NCI-H2107 treated with DMSO at 0.1 percent for 48 hours (cell line): ENCODE results near the gene ASB3.
"Not testable (repeated sequence)": the region's sequence is repeated elsewhere in the genome, so short reads cannot be mapped to it uniquely, and the experiment has no call there.

ENCODE experiments used
- DNase-seq: peaks from one replicate; lab custom pipeline; 2025; ENCODE audit not compliant: unreplicated experiment; lab: John Stamatoyannopoulos, UW

ASB3 gene

DNA sequence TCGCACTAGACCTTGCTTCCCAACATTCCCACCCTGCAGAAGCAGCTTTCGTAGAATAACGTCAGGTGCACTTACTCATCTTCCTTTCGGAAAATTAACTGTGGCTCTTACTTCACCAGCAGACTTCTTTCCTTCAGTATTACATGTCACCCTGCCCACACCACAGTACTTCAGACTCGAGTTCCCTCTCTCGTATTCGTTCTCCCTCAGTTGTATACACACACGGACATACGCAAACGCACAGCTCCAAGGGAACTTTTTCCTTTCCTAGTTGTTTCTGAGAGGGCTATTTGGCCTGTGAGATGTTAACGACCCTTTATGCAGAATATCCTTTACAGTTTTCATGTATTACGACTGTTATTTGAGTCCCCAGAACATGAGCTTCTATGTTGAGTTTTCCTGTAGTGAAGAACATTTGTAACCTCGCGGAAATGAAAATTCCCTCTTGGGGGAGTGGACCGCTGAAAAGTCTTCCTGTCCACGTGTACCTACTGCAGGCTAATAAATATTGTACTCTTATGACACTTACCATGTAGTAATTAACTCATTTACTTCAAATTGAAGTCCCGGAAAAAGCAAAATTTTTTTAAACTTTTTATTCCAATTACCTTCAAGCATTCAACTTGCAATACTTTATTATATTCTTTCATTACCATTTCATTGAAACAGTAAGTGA lies 999 bp upstream of the ASB3 start:
- DNase-seq, result no peak

DNA sequence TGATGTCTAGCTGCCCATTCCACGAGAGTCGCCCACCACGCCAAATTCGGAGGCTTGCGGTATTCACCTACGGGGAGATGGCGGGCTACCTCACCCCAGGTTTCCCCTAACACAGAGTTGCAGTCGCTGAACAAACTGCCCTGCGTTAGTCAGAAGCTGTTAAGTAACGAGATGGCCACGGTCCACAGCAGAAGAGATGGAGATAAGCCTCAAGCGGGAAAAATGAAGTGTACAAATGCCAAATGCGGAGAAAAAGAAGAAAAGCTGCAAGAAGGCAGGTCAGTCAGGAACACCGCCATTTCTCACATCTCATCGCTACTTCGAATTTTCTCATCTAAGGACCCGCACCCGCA lies 425 bp downstream of the ASB3 start:
- DNase-seq, result peak; percentile 54

DNA sequence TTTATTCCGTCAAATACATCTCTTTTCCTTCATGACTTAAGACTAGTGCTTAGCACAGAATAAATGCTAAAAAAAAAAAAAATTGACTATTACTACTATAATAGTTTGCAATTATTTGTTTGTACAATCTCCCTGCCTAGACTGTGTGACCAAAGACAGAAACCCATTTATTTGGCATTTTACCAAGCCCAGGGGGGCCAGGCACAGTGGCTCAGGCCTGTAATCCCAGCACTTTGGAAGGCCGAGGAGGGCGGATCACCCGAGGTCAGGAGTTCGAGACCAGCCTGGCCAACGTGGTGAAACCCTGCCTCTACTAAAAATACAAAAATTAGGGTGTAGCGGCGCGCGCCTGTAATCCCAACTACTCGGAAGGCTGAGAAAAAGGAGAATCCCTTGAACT lies 1.4 kb downstream of the ASB3 start:
- no peak for DNase-seq

DNA sequence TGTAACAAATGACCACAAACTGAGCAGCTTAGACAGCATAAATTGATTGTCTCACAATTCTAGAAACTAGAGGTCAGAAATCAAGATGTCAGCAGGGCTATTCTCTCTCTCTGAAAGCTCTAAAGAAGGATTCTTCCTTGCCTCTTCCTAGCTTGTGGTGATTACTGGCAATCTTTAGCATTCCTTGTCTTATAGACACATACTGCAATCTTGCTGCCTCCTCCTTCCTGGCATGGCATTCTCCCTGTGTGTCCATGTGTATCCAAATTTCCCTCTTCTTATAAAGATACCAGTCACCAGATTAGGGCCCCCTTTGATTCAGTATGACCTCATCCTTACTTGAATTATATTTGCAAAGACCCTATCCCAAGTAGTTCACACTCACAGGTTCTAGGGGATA lies 2.3 kb downstream of the ASB3 start:
- DNase-seq, result no peak

DNA sequence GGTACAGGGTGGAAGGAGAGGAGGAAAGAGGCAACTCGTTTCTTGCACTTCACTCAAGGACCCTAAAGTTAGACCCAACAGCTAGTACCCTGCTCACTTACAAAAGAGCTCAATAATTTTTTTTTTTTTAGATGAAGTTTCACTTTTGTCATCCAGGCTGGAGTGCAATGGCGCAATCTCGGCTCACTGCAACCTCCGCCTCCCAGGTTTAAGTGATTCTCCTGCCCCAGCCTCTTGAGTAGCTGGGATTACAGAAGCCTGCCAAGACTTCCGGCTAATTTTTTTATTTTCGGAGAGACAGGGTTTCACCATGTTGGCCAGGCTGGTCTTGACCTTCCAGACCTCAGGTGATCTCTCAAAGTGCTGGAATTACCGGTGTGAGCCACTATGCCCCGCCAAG lies 4.1 kb downstream of the ASB3 start:
- no peak for DNase-seq

DNA sequence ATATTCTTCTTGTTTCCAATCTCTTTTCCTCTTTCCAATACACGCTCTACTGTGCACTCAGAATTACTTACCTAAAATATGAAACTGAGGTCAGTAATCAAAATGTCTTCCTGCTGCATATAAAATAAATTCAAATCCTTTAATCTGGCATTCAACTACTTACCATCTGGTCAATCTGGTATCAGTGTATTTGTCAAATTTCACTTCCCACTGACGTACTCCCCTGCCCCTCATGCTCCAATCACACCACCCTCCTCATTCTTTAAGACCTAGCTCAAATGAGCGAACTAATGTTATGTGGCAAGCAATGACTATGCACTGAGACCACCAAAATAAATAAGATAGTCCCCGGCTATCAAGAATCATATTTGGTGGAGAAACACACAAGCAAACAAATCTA lies 6.7 kb downstream of the ASB3 start:
- no peak for DNase-seq

DNA sequence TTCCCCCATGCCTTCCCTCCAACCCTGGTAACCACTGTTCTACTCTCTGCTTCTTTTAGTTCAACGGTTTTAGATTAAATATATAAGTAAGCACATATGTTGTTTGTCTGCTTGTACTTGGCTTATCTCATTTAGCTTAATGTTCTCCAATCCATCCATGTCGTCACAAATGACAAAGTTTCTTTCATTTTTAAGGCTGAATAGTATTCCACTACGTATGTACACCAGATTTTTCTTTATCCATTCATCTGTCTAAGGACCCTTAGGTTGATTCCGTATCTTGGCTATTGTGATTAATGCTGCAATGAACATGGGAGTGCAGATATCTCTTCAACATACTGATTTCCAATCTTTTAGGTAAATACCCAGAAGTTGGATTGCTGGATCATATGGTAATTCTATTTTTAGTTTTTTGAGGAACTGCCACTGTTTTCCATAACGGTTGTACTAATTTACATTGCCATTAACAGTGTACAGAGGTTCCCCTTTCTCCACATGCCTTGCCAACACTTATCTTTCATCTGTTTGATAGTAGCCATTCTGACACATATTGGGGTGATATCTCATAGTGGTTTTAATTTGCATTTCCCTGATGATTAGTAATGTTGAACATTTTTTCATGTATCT lies 8.1 kb downstream of the ASB3 start:
- no peak for DNase-seq

DNA sequence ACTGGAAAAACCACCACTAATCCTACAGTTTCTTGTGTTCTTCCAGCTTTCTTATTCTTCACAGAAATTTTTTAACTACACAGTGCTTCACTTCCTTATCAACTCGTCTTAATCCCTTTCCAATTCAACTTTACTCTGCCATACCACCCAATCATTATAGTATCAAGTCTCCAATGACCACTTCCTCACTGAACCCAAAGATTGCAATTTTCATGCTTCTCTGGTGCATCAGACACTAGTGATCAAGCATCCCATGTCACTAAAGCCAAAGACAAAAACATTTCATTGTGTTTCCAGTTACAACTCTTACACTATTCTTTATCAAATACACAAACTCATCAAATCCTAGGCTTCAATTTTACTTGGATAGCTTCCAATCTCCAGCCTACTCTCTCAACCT lies 9.6 kb downstream of the ASB3 start:
- DNase-seq, result no peak

DNA sequence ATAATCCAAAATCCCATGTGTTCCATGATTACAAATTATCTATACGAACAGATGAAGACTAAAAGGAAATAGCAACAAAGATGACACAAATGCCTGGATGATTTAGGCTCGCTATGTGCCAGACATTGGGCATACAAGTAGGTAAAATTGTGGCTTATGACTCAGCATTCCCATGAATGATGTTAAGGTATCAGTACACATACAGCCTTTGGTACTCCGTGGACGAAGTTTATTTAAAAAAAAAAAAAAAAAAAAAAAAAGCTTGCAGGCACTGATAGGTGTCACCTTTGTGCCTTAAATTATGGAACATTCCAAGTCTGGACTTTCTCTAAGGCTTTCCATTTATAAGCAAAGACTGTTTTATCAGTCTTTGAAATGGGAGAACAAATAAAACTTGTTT lies 16.5 kb downstream of the ASB3 start:
- DNase-seq, result no peak

DNA sequence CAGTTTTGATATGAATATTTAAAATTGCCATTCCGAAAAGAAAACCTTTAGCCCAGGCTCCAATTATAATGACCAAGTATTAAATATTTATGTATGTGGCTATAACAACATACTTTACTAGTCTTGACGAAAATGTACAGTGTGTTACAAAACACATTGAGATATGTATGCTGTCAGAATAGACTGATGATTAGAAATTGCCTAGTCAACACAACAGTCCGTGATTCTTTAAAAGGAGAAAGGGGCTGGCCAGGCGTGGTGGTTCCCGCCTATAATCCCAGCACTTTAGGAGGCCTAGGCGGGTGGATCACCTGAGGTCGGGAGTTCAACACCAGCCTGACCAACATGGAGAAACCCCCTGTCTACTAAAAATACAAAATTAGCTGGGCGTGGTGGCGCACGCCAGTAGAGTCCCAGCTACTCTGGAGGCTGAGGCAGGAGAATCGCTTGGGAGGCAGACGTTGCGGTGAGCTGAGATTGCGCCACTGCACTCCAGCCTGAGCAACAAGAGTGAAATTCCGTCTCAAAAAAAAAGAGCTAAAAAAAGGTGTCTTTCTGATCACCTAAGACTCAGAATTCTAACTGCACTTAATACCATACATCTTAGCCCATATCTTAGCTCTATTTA lies 17.3 kb downstream of the ASB3 start:
- DNase-seq, result no peak

DNA sequence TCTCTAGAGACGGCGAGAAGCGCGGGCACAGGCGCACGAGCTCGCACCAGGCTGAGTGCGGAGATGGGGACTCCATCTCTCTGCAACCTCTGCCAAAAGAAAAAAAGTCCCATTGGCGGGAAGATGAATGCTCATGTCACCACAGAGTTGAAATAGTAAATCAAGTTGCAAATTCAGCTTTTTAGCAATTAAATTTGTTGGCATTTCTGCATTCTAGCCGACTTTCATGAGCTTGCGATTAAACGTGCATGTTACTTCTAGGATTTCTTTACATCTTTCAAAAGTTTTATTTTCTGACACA lies 18.6 kb downstream of the ASB3 start:
- peak; percentile 49 for DNase-seq

DNA sequence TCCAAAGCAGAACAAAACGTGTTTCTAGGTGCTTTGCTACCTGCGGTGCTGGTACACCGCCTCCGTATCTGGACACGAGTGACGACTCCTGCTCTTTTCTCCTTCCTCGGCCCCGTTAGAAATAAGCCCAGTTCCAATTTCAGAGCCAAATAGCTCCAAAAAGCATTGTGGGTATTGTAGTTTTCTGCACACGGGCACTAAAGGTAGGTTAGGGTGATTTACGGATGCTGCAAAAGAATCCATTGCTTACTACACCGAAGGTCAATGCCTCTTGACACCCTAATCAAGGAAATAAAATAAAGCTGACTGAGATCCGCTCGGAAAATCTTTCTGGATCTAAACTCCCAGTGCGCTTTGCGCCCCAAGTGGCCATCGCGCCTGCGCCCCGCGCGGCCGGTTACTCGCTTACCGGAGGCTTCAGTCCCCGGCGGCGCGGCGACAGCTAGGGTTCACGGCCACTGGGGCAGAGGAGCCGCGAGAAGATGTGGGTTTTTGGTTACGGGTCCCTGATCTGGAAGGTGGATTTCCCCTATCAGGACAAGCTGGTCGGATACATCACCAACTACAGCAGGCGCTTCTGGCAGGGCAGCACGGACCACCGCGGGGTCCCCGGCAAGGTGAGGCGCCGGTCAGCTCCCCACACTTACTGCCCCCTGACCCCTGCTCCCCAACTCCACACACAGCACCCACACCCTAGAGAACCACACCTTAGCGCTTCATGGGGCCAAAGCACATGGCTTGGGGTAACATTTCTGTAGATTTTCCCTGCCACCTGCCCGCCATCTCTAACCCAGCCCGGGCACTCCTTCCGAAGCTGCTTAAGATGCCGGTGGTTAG lies 19.1 kb downstream of the ASB3 start, which contains the start of gene CHAC2:
CHAC2 (plus strand) TSS at position 400 of the 837 bp plus-strand sequence; CDS start at position 483, 83 bp downstream.
- peak; percentile 97 for DNase-seq

DNA sequence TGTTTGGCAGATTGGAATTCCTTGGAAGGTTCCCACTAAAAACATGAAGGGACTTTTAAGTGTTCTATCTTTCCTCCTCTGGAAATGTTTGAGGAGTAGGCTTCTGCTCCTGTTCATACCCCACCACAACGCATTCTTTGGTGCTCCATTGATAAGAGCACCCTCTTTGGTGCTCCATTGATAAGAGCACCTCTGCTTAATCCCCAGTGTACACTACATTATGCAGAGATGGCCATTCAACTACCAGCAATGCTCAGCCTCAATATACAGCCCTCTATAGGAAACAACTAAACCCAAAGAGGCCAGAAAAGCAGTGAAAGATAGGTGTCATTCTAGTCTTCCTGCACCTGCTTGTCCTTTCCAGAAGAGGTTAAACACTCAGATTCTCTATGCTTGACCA lies 21.0 kb downstream of the ASB3 start:
- DNase-seq, result no peak

DNA sequence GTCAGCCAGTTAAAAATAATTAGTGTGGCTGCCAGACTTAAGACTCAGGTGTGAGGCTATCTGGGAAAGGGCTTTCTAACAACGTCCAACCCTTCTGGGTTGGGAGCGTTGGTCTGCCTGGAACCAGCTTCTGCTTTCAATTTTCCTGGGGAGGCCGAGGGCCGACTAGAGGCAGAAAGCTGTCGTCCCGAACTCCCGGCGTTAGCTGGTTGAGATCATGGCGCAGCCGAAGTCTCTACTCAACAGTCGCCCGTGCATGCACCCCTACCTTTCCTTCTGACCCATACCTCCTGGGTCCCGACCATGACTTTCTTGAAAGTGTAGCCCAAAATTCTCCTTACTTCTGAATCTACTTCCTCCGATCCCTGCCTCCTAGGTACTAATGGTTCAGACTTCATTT lies 29.5 kb downstream of the ASB3 start:
- not testable (repeated sequence) for DNase-seq

DNA sequence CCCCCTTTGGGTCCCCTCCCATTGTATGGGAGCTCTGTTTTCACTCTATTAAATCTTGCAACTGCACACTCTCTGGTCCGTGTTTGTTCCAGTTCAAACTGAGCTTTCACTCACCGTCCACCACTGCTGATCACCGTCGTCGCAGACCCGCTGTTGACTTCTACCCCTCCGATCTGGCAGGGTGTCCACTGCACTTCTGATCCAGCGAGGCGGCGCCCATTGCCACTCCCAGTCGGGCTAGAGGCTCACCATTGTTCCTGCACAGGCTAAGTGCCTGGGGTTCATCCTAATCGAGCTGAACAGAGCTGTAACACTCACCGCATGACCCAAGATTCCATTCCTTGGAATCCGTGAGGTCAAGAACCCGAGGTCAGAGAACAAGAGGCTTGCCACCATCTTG lies 30.1 kb downstream of the ASB3 start:
- DNase-seq, result no peak

DNA sequence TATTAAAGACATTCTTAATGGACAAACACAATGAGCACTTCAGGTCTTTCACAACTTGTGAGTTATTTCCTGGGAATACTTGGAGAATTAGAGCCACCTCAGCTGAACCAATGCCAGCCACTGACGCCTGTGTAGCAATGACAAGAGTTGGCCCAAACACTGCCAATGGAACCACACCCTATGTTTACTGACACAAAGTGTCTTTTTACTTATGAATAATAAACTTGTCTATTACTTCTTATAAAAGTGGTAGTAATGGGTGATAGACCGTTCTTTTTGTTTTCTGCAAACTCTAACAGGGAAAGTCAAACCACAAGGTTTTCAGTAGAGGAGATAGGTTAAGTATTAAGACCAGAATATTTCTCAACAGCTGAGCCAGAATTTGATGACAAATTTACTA lies 31.6 kb downstream of the ASB3 start:
- no peak for DNase-seq

DNA sequence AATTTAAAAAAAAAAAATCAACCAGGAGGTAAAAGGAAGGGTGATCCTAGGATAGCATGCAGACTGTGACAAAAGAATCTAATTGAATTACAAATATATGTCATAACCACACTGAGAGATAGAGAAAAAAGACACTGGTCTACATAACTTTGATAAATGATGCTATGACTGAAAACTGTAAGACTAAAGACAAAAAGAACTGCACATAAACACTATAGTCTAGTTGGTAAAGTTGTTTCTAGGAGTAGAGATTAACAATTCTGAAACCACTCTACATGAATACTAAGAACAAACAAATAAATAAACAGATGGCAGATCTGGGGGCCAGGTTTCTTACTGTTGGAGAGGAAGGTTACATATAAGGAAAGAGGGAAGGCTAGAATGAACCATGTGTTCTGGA lies 33.7 kb downstream of the ASB3 start:
- no peak for DNase-seq

DNA sequence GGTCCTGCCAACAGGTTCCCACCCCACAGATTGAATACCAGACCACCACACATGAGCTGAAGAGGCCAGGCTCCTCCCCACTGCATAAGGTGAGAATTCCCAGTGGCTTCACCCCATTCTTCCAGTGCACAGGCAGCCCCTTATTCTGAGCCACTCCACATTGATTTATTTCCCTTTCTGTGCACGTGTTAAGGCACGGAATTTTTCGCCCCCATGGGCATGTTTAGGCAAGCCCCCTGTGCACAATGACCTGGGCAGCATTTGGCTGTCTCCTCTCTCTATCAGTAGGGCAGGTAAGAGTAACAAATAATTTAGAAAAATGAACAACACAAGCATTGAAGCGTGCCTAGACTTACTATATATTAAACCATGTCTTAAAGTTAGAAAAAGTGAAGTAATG lies 34.4 kb downstream of the ASB3 start:
- DNase-seq, result no peak

DNA sequence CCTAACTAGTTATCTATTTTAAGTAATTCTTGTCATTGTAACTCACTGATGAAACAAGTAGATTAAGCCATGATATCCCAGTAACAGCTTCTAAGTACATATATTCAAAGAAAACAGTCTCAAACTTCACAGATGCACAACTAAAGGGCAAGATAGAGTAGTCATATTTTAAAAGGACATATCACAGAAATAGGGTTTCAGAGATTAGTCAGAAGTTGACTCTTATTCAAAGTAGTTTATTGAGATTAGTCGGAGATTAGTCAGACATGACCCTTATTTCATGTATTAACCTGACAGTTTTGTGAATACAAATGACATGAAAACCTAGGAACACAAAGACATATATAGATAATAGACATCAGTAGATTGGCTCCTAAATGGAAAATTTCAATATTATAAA lies 35.0 kb downstream of the ASB3 start:
- DNase-seq, result no peak

DNA sequence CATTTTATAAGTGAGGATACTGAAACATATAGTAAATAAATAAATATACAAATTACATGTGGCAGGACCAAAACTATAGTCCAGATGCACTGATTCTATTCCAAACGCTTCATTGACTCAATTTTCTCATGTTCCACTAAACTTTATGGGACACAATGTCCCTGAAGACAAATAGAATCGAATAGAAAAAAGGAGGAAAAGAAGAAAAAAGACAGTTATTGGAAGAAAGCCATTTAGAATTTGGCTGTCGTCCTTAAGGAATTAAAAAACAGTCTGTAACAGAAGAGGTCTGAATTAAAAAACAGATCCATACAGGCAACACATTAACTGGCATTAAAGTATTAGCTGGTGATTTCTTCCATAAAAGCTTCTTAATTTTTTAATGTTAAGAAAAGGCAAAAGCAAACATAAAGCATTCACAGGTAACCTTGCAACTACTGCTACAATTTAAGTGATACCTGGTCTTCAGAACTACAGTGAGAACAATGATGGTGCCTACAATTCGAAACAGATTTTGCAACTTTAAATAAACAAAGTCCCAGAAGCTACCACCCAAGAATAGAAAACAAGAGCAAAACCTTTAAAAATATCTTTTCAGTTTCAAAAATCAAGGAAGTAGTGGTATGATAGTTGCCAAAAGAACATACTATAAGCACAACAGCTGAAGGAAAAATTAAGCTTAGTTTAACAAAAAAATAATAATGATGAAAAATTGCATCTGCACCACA lies 36.5 kb downstream of the ASB3 start:
- DNase-seq, result no peak

DNA sequence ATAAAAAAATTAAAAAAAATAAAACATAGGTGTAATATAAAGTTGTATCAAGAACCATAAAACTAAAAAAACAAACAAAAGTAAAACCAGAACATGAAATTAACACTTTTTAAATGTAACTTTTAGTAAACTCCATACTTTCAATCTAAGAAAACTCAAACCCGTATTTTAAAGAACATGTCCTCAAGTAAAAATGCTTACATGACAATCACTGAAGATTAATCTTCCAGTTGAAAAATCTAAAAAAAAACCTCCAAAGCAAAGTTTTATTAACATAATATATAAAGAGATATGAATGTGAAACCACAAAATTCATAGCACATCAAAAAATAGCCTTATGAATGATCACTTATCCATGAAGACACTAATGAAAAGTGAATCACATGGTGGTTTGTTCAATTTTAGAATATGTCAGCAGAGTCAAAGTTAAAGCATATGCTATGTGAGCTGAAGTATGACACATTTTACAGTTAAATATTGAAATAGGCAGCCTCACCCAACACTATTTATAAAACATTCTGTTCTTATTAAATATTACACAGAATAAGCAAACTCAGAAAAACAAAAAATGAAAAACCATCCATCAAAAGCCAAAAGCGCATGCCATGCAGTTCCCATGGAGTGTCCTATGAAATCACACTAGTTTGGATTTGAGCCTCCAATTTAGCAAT lies 42.2 kb downstream of the ASB3 start:
- no peak for DNase-seq
